Liver (tissue), 9 donors: Measurements from ENCODE around the gene FUT9. TPM values are rescaled to one million over a fixed set of nuclear protein-coding genes. Genes with fewer than 3 reads are reported as not detected.

Source experiments
- DNase-seq: peaks from one replicate; pipeline ENCODE4 v3.0.0-alpha.2; 2017; ENCODE audit warnings: low spot score
- H3K27ac ChIP-seq, 2 donors: one replicate each; pipeline ENCODE4 v1.7.0; 2013; ENCODE audit warnings: inconsistent platforms in 2 of 2, low read length in 2 of 2, control low read depth in 1 of 2, low read depth in 1 of 2, mild to moderate bottlenecking in 1 of 2
- H3K27me3 ChIP-seq, 4 donors: one replicate each; pipeline versions ENCODE4 v1.6.1 to v1.7.0; 2013; ENCODE audit warnings: low read length in 3 of 4, inconsistent platforms in 1 of 4, mild to moderate bottlenecking in 1 of 4, moderate library complexity in 1 of 4; ENCODE audit not compliant: control insufficient read depth in 4 of 4, insufficient read depth in 4 of 4
- H3K36me3 ChIP-seq, 4 donors: one replicate each; pipeline versions ENCODE4 v1.6.1 to v1.7.0; 2013; ENCODE audit warnings: low read length in 3 of 4, mild to moderate bottlenecking in 3 of 4, low read depth in 1 of 4, moderate library complexity in 1 of 4; ENCODE audit not compliant: control insufficient read depth in 4 of 4, insufficient read depth in 3 of 4
- H3K4me1 ChIP-seq, 4 donors: one replicate each; pipeline versions ENCODE4 v1.6.1 to v1.7.0; 2013; ENCODE audit warnings: low read length in 3 of 4, mild to moderate bottlenecking in 3 of 4, moderate library complexity in 1 of 4; ENCODE audit not compliant: control insufficient read depth in 4 of 4, insufficient read depth in 4 of 4
- H3K4me3 ChIP-seq, 3 donors: one replicate each; pipeline versions ENCODE4 v1.6.1 to v1.7.0; 2013; ENCODE audit warnings: low read length in 3 of 3, control low read depth in 1 of 3, low read depth in 1 of 3, mild to moderate bottlenecking in 1 of 3
- H3K9ac ChIP-seq, 2 donors: one replicate each; pipeline ENCODE4 v1.7.0; 2013; ENCODE audit warnings: low read length in 2 of 2, mild to moderate bottlenecking in 2 of 2, moderate library complexity in 2 of 2, control low read depth in 1 of 2, low read depth in 1 of 2
- H3K9me3 ChIP-seq, 4 donors: one replicate each; pipeline versions ENCODE4 v1.6.1 to v1.7.0; 2013; ENCODE audit warnings: low read length in 3 of 4; ENCODE audit not compliant: control insufficient read depth in 4 of 4
- EGR1 ChIP-seq, 2 donors: IDR thresholded peaks; 2 replicates each; pipeline ENCODE4 v1.6.1; 2016 to 2018; ENCODE audit warnings: antibody characterized with exemption in 2 of 2, low read depth in 2 of 2
- FOXA1 ChIP-seq: IDR thresholded peaks from 2 replicates; pipeline ENCODE4 v1.6.1; 2016; ENCODE audit warnings: antibody characterized with exemption
- FOXA2 ChIP-seq: IDR thresholded peaks from 2 replicates; pipeline ENCODE4 v1.6.1; 2016; ENCODE audit warnings: antibody characterized with exemption
- GABPA ChIP-seq, 2 donors: IDR thresholded peaks in 1 of 2; conservative IDR thresholded peaks in 1 of 2; 2 replicates each; pipeline ENCODE4 v1.6.1; 2016; ENCODE audit warnings: antibody characterized with exemption in 2 of 2, mild to moderate bottlenecking in 1 of 2, moderate library complexity in 1 of 2
- HNF4A ChIP-seq, 2 donors: conservative IDR thresholded peaks; 2 replicates each; pipeline ENCODE4 v1.6.1; 2016; ENCODE audit warnings: antibody characterized with exemption in 2 of 2, mild to moderate bottlenecking in 2 of 2
- HNF4G ChIP-seq: IDR thresholded peaks from 2 replicates; pipeline ENCODE4 v1.6.1; 2016; ENCODE audit warnings: antibody characterized with exemption
- JUND ChIP-seq, 2 donors: IDR thresholded peaks; 2 replicates each; pipeline ENCODE4 v1.6.1; 2016; ENCODE audit warnings: antibody characterized with exemption in 2 of 2
- NR2F2 ChIP-seq: IDR thresholded peaks from 2 replicates; pipeline ENCODE4 v1.6.1; 2016; ENCODE audit warnings: antibody characterized with exemption
- RAD21 ChIP-seq, 2 donors: IDR thresholded peaks; 2 replicates each; pipeline ENCODE4 v1.6.1; 2016; ENCODE audit warnings: antibody characterized with exemption in 2 of 2, mild to moderate bottlenecking in 2 of 2
- RXRA ChIP-seq, 2 donors: IDR thresholded peaks; 2 replicates each; pipeline ENCODE4 v1.6.1; 2017 to 2018; ENCODE audit warnings: antibody characterized with exemption in 2 of 2, mild to moderate bottlenecking in 1 of 2
- SP1 ChIP-seq: IDR thresholded peaks from 2 replicates; pipeline ENCODE4 v1.6.1; 2018; ENCODE audit warnings: antibody characterized with exemption, mild to moderate bottlenecking
- TAF1 ChIP-seq: conservative IDR thresholded peaks from 2 replicates; pipeline ENCODE4 v1.6.1; 2016; ENCODE audit warnings: antibody characterized with exemption, mild to moderate bottlenecking
- YY1 ChIP-seq: IDR thresholded peaks from 2 replicates; pipeline ENCODE4 v1.6.1; 2016; ENCODE audit warnings: antibody characterized with exemption, mild to moderate bottlenecking
- WGBS: extraction: QIAGEN DNeasy Blood & Tissue Kit; methylation state at CpG from one replicate; pipeline ENCODE4 v1.1.7; 2013; 5-methylcytosine and 5-hydroxymethylcytosine counted together
- polyA plus RNA-seq, 2 donors: library from polyadenylated mRNA; stranded (reverse) in 1 of 2; unstranded in 1 of 2; fragments of 200-250 nt in 1 of 2; fragments of >200 nt in 1 of 2; fragmentation: Nextera tagmentation in 1 of 2; extraction: Ambion mirVana in 1 of 2; gene quantifications; one replicate each; pipeline versions ENCODE4 v1.2.1 to v1.2.3, GENCODE V29; 2013 to 2015
- total RNA-seq, 2 donors: library from RNA; depleted of rRNA; stranded (reverse); fragments of >200 nt; gene quantifications; one replicate each; pipeline ENCODE4 v1.2.3, GENCODE V29; 2014
- TF ChIP-seq, protein P1 (sequence below): IDR thresholded peaks from 2 replicates; pipeline ENCODE4 v1.6.1; 2016; ENCODE audit warnings: antibody characterized with exemption
- TF ChIP-seq, protein P2 (sequence below): IDR thresholded peaks from 2 replicates; pipeline ENCODE4 v1.6.1; 2016; ENCODE audit warnings: antibody characterized with exemption
- TF ChIP-seq, protein P3 (sequence below): IDR thresholded peaks from 2 replicates; pipeline ENCODE4 v1.6.1; 2016; ENCODE audit warnings: antibody characterized with exemption
- TF ChIP-seq, protein P4 (sequence below): IDR thresholded peaks from 2 replicates; pipeline ENCODE4 v1.6.1; 2016; ENCODE audit warnings: antibody characterized with exemption, mild to moderate bottlenecking
- TF ChIP-seq, protein P5 (sequence below): fragments of 150-350 bp; IDR thresholded peaks from 2 replicates; pipeline ENCODE4 v1.5.1; 2017; ENCODE audit warnings: improper control_type of control experiment, low read depth, low read length; ENCODE audit not compliant: missing input control
- donor health status: healthy.
- donor health status: healthy.
- donor health status: healthy.
- donor health status: healthy.
- donor health status: healthy.

The FUT9 gene
- total and polyA plus RNA-seq, 4 donors: not detected

DNA sequence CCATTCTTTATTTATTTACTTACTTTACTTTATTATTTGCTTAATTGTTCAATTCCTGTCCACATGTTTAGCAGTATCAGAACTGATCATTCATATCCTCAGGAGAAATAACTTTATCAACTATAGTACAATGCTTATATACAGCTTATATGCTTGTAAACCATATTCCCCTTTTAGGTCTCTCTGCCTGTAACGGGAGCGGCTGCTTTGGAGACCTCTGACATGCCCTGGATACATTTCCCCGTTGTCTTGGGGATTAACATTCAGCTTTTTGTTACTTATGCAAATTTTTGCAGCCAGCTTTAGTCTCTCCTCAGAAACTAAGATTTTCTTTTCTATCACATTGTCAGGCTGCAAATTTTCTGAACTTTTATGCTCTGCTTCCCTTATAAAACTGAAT lies 17.6 kb upstream of the FUT9 start:
- Histone ChIP-seq H3K27me3 (no peaks in the 10 kb centered on the region), H3K27ac (no peak overlapping the region), H3K4me3 (no peak overlapping the region), H3K9me3 (no peaks in the 10 kb centered on the region), H3K4me1 (no peaks in the 10 kb centered on the region), H3K9ac (no peak overlapping the region), H3K36me3 (no peaks in the 10 kb centered on the region)
- DNase-seq: no peak
- WGBS: 59% methylated on average over 3 of the region's 3 CpGs
- no peak for TF ChIP-seq RAD21 (IDR thresholded peaks at IDR 0.05)
- TF ChIP-seq, protein P1, sequence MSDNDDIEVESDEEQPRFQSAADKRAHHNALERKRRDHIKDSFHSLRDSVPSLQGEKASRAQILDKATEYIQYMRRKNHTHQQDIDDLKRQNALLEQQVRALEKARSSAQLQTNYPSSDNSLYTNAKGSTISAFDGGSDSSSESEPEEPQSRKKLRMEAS: no peak
- no peak for TF ChIP-seq NR2F2
- TF ChIP-seq, protein P2, sequence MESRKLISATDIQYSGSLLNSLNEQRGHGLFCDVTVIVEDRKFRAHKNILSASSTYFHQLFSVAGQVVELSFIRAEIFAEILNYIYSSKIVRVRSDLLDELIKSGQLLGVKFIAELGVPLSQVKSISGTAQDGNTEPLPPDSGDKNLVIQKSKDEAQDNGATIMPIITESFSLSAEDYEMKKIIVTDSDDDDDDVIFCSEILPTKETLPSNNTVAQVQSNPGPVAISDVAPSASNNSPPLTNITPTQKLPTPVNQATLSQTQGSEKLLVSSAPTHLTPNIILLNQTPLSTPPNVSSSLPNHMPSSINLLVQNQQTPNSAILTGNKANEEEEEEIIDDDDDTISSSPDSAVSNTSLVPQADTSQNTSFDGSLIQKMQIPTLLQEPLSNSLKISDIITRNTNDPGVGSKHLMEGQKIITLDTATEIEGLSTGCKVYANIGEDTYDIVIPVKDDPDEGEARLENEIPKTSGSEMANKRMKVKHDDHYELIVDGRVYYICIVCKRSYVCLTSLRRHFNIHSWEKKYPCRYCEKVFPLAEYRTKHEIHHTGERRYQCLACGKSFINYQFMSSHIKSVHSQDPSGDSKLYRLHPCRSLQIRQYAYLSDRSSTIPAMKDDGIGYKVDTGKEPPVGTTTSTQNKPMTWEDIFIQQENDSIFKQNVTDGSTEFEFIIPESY: no peak
- TF ChIP-seq HNF4G: no peak
- TF ChIP-seq, protein P3, sequence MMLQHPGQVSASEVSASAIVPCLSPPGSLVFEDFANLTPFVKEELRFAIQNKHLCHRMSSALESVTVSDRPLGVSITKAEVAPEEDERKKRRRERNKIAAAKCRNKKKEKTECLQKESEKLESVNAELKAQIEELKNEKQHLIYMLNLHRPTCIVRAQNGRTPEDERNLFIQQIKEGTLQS: no peak
- TF ChIP-seq TAF1: no peak
- no peak for TF ChIP-seq YY1
- TF ChIP-seq HNF4A (conservative IDR thresholded peaks at IDR 0.05): no peak
- TF ChIP-seq, protein P4, sequence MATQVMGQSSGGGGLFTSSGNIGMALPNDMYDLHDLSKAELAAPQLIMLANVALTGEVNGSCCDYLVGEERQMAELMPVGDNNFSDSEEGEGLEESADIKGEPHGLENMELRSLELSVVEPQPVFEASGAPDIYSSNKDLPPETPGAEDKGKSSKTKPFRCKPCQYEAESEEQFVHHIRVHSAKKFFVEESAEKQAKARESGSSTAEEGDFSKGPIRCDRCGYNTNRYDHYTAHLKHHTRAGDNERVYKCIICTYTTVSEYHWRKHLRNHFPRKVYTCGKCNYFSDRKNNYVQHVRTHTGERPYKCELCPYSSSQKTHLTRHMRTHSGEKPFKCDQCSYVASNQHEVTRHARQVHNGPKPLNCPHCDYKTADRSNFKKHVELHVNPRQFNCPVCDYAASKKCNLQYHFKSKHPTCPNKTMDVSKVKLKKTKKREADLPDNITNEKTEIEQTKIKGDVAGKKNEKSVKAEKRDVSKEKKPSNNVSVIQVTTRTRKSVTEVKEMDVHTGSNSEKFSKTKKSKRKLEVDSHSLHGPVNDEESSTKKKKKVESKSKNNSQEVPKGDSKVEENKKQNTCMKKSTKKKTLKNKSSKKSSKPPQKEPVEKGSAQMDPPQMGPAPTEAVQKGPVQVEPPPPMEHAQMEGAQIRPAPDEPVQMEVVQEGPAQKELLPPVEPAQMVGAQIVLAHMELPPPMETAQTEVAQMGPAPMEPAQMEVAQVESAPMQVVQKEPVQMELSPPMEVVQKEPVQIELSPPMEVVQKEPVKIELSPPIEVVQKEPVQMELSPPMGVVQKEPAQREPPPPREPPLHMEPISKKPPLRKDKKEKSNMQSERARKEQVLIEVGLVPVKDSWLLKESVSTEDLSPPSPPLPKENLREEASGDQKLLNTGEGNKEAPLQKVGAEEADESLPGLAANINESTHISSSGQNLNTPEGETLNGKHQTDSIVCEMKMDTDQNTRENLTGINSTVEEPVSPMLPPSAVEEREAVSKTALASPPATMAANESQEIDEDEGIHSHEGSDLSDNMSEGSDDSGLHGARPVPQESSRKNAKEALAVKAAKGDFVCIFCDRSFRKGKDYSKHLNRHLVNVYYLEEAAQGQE: no peak
- TF ChIP-seq FOXA2: no peak
- TF ChIP-seq, protein P5, sequence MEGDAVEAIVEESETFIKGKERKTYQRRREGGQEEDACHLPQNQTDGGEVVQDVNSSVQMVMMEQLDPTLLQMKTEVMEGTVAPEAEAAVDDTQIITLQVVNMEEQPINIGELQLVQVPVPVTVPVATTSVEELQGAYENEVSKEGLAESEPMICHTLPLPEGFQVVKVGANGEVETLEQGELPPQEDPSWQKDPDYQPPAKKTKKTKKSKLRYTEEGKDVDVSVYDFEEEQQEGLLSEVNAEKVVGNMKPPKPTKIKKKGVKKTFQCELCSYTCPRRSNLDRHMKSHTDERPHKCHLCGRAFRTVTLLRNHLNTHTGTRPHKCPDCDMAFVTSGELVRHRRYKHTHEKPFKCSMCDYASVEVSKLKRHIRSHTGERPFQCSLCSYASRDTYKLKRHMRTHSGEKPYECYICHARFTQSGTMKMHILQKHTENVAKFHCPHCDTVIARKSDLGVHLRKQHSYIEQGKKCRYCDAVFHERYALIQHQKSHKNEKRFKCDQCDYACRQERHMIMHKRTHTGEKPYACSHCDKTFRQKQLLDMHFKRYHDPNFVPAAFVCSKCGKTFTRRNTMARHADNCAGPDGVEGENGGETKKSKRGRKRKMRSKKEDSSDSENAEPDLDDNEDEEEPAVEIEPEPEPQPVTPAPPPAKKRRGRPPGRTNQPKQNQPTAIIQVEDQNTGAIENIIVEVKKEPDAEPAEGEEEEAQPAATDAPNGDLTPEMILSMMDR: no peak
- TF ChIP-seq JUND (IDR thresholded peaks at IDR 0.05): no peak
- TF ChIP-seq EGR1 (IDR thresholded peaks at IDR 0.05; ENCODE audit: low read depth in 2 of 2): no peak
- TF ChIP-seq FOXA1: no peak
- no peak for TF ChIP-seq SP1
- TF ChIP-seq RXRA (IDR thresholded peaks at IDR 0.05): no peak
- TF ChIP-seq GABPA (IDR thresholded peaks at IDR 0.05 in 1 of 2, conservative IDR thresholded peaks at IDR 0.05 in 1 of 2): no peak
